GM23248 (cell line): ENCODE data around the gene ZSWIM9.

Source experiments
- EZH2 ChIP-seq: fragments of 200-600 bp; sonication (generic); IDR thresholded peaks from 2 replicates; pipeline ENCODE4 v1.6.1; 2018; ENCODE audit warnings: antibody characterized with exemption, mild to moderate bottlenecking; ENCODE audit not compliant: insufficient read depth, poor library complexity, severe bottlenecking
- EZH2phosphoT487 ChIP-seq: fragments of 200-600 bp; sonication (generic); IDR thresholded peaks from 2 replicates; pipeline ENCODE4 v1.6.1; 2018; ENCODE audit warnings: antibody characterized with exemption, moderate library complexity, mild to moderate bottlenecking, low read depth; ENCODE audit not compliant: insufficient read depth

DNA sequence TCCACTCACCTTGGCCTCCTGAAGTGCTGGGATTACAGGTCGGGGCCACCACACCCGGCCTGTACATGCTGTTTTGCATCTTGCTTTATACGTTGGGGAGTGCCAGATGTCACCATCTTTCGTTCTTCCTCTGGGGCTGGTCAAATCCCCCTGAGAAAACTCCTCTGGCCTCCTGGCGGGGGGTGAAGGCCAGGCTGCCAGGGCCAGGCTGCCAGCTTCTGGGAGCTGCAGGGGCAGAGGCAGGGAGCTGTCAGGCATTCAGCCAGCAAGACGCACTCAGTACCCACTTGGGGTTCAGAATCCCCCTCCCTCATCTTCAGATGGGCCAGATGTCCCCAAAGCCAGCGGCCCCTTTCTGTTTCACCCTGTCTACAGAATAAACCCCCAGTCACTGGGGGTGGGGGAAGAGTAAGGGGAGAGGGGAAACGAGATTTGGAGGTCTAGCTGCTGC is 16.1 kb downstream of the ZSWIM9 start:
- no peak for TF ChIP-seq EZH2
- TF ChIP-seq EZH2phosphoT487 = no peak
